ENCODE measurements around the gene TUNAR.
A peak's percentile ranks its signal among the peaks of the same experiment; 100 is the strongest.

The TUNAR gene

GRCh38 chr14:95875831-95876760 lies 536 bp upstream of the TUNAR start:
- DNase-seq: peak; percentile 17

DNA sequence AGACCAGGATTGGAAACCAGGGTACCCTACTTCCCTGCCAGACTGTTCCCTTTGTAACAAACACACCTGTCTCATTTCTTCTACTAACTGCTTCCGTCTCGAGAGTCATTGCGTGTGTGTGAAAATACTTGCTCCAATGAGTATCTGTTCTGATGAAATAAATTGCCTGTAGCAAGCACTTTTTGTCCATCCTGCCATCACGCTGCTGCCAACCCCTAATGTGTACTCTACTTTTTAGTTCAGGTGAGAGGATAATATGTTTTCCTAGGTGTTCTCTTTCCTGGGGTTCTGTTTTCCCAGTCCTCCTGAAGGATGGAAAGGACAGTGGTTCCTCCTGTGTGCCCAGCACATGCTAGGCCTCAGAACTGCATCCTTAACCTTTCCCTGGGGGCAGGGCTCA lies 1.0 kb downstream of the TUNAR start:
- no peak for DNase-seq

DNA sequence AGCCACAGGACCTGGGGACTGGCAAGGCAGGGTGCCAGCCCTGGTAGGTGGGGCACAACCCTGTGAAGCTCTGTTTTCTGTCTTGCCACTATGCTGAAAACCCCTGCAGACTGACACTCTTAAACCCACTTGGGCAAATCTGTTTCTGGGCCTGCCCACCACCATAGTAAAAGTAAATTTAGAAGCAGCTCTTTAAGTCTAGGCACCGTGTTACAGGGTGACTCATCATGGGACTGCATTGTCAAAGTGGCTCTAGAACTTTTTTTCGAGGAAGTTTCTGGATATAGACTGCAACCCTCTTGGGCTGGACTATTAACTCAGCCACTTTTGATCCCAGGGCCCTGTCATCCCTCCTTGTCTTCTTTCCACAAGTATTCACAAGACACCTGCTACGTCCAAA lies 7.7 kb downstream of the TUNAR start:
- DNase-seq: no peak

DNA sequence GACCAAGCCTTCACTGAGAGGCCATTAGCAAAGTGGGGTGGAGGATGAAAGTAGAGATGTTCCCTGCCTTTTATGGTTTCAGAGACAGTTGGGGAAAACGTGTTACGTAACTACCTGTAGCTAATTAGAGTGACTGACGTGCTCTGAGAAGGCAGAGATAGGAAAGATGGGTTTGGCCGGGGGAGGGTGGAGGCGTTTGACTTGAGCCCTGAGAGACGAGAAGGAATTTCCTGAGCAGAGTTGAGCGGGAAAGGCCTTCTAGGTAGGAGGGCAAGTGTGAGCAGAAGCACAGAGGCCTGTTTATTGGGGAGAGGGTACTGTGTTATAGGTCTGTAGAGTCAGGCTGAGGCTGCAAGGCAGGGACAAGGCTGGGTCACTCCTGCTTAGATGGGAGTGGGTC lies 8.6 kb downstream of the TUNAR start:
- DNase-seq: no peak

- DNase-seq: no peak
Measured at GRCh38 chr14:95885866-95886265, 9.2 kb downstream of the TUNAR start.

DNA sequence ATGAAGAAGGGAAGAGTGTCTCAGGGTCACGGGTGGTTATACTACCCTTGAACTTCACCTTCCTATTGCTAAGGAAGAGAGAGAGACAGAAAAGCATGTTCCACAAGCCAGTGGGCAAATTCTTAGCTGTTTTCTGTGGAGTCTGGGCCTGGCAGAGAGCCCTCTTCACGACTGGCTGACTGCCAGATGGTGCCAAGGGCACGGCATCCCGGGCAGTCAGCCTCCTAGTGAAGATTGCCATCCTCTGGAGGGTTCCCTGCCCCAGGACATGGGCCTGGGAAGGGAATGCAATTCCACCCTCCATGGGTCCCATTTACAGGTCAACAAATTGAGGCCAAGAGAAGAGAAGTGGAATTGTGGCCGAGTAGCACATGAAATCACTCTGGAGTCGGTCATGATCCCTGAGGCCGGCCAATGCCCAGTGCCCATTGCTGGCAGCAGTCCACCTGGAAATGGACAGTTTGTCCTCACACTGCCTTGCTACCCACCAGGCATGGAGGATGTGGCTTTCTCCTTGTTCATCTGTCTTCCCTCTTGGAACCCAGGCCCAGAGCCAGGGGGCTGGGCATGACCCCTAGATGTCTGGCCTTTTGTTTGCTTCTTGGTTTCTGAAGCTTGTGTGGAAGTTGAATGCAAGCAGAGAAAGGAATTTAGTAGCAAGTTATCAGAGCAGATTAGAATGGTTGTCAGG lies 9.9 kb downstream of the TUNAR start:
- no peak for DNase-seq

DNA sequence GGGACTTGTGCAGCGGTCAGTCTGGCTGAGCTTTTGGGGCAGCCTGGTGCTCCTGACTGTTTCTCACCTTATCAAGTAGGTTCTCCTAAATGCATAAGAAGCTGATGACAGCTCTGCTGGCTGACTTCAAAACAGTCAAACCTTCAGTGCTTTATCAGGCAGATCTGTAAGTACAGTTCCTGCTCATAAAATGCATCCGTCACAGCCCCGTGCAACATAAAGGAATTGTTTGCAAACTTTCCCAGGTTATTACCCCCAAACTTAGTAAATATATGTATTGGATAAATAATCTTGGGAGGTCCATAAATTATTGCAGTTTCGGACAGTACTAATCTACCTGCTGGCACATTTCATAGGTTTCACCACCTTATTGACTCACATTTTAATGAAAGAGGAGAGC lies 10.7 kb downstream of the TUNAR start:
- no peak for DNase-seq

GRCh38 chr14:95889236-95889979 lies 12.8 kb downstream of the TUNAR start:
- no peak for DNase-seq

DNA sequence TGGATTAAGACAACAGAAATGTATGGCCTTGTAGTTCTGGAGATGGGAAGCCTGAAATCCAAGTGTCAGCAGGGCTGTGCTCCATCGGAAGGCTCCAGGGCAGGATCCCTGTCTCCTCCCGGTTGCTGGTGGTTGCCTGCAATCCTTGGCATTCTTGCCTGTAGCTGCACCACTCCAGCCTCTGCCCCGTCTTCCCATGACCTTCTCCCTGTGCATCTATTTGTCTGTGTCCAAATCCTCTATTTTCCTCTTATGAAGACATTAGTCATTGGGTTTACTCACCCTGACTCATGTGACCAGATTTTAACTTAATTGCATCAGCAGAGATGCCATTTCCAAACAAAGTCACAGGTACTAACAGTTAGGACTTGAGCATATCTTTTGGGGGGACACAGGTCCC lies 15.1 kb downstream of the TUNAR start:
- no peak for DNase-seq

GRCh38 chr14:95892142-95892541 lies 15.5 kb downstream of the TUNAR start:
- no peak for DNase-seq

DNA sequence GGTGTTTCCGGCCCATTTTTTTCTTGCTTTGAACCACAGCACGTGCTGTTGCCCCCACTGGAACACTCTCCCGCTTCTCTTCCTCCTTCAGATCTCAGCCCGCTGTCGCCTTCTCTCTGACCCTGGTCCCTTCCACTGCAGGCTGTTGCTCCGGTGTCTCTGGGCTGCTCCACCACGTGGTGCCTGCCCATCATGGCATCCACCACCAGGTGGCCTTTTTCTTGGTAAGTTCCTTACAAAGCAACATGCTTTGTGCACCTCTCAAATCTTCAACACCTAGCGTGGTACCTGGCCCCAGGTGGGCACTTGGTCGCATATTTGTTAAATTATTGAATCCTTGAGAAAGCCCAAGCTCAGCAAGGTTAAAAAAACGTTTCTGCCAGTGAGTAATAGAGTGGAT lies 19.1 kb downstream of the TUNAR start:
- DNase-seq: no peak

DNA sequence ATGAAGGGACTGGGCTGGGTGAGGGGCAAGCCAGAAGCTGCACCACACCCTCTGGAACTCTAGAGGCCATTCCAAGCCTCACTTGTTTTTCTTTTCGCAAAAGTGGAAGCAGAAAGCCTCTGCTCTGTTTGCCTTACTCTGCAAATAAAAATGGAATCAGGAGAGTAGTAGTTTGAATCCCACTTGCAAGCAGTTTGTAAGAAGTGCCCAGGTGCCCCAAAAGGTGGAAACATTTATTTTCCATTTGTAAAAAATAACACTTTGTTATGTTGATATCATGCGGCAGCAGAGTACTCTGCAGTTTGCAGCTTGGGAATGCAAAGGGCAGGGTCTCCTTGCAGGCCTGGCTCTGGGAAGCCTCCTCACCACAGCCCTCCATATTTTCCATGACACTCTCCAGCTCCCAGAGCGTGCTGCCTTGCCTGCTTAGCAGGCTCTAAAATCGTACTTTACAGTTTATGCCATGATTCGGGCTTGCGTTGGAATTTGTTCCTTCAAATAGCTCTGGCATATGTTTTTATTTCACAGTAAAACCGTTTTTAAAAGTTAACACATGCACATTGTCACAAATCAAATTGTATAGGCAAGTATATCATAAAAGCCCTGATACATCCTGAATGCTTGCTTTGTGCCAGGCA lies 20.0 kb downstream of the TUNAR start:
- no peak for DNase-seq

DNA sequence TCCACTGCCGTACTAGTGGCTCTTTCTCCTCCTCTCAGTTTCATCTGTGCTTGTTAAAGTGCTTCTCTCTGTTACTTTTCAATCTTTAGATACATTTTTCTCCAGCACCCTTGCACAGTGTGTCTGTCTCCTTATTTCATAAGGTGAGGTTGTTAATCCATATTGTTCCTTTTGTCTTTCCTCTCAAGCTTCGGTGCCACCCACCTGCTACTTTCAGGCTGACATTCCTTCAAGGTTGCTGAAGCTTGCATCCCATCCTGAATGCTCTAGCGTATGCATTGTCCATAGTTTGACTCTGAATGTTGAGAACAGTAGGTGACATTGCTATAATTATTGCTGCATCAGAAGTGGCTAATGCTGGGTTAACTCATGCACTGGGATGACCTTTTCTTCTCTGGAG lies 20.6 kb downstream of the TUNAR start:
- no peak for DNase-seq

- DNase-seq: no peak
Measured at GRCh38 chr14:95901054-95901453, 24.4 kb downstream of the TUNAR start.

GRCh38 chr14:95902273-95902826 lies 25.7 kb downstream of the TUNAR start:
- DNase-seq: no peak

GRCh38 chr14:95903165-95903564 lies 26.5 kb downstream of the TUNAR start:
- no peak for DNase-seq

DNA sequence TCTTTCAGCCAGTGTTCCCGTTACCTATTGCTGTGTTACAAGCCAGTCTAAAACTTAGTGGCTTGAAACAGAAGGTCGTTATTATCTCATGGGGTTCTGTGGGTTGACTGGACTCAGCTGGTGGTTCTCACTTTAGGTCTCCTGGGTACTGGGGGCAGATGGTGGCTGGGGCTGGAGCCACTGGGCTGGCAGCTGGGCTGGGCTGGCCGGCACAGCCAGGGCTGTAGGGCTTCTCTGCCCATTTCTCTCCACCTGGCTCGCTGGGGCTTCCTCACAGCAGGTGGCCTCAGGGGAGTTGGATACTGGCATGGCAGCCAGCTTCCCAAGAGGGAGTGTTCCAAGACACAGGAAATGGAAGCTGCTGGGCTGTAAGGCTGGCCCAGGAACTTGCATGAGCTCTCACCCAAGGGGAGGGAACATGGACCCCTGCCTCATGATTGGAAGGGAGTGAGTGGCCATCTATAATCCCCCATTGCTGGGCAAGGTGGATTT lies 27.0 kb downstream of the TUNAR start:
- DNase-seq: no peak

DNA sequence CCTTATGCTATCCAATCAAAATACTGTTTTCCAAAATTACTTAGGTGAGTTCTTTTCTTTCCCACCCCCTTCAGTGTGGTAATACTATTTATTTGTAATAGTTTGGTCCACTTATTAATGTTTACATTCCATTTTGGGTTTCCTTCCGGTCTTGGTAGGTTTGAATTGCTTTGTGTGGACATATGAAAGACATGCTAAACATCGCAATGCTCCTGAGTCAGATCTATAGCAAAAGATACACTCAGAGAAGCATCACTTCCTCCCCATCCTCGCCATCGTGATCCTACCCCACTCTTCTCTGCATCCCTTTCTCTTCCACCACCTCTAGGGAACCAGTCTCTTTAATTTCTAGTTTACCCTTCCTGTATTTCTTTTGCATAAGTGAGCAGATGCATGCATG lies 30.0 kb downstream of the TUNAR start:
- no peak for DNase-seq

- no peak for DNase-seq
Measured at GRCh38 chr14:95910628-95911027, 34.0 kb downstream of the TUNAR start.

DNA sequence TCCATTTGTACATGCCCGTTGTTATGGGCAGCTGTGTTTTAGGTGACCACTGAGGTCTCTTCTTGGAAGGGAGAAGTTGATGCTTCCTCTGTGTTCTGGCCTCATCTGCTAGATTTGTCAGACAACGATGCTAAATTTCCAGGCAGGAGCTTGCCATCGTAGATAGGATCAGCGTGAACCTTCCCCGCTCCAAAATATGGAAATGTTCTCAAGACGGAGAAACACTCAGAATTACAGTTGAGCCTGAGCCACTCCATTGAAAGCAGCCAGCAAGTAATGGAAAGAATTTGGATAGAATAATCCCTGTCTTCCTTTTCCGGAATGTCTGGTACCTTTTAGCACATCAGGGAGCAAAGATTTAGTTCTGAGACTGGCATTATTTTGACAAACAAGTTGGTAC lies 34.8 kb downstream of the TUNAR start:
- no peak for DNase-seq

GRCh38 chr14:95915330-95915729 lies 38.7 kb downstream of the TUNAR start:
- no peak for DNase-seq

- DNase-seq: no peak
Measured at GRCh38 chr14:95918466-95918865, 41.8 kb downstream of the TUNAR start.

Measured in NCI-H774 (cell line).